Measurements from ENCODE around the gene KDM7A. TPM values are rescaled to one million over a fixed set of nuclear protein-coding genes. Genes with fewer than 3 reads are reported as not detected.

Gene KDM7A
- polyA plus RNA-seq, 1 experiment, result 3.8 TPM

DNA sequence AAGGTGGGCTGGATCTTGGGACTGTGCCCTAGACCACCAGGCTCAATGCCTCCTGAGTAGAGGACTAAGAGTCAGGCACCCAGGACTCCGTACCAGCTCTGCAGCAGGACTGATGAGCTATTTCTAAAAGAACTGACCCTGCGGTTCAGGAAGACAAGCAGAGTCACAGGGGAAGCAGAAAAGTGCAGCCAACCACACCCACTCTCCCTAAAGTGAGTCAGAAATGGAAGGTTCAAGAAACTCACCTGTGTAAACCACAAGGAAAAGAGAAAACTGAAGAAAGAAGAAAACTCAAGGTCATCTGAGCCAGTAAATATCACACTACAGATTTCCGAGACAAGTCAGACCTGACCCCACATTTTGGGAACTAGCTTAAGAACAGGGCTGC, 116.5 kb downstream of the KDM7A start:
- DNase-seq (ENCODE audit: low read depth, low spot score), result no peak
- CTCF ChIA-PET, result interaction anchor here (1.1 kb wide), 1 partner anchor 561 kb away, joined by 3 read pairs; no protein-coding TSS in a partner anchor
- Histone ChIP-seq H3K27ac (ENCODE audit: low read depth, low read length) (no peak overlapping the region), H3K27me3 (ENCODE audit: control insufficient read depth, insufficient read depth, low read length) (no peaks in the 10 kb centered on the region), H3K9me3 (ENCODE audit: control insufficient read depth, insufficient read depth, low read length) (no peaks in the 10 kb centered on the region; the same call in 1 of the 2 replicates), H3K4me3 (ENCODE audit: low read depth, low read length) (no peak overlapping the region)
- POLR2A ChIA-PET, result interaction anchor here (1.1 kb wide), 1 partner anchor 115 kb away, joined by 3 read pairs; no protein-coding TSS in a partner anchor
- TF ChIP-seq, protein P1, sequence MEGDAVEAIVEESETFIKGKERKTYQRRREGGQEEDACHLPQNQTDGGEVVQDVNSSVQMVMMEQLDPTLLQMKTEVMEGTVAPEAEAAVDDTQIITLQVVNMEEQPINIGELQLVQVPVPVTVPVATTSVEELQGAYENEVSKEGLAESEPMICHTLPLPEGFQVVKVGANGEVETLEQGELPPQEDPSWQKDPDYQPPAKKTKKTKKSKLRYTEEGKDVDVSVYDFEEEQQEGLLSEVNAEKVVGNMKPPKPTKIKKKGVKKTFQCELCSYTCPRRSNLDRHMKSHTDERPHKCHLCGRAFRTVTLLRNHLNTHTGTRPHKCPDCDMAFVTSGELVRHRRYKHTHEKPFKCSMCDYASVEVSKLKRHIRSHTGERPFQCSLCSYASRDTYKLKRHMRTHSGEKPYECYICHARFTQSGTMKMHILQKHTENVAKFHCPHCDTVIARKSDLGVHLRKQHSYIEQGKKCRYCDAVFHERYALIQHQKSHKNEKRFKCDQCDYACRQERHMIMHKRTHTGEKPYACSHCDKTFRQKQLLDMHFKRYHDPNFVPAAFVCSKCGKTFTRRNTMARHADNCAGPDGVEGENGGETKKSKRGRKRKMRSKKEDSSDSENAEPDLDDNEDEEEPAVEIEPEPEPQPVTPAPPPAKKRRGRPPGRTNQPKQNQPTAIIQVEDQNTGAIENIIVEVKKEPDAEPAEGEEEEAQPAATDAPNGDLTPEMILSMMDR (IDR thresholded peaks at IDR 0.05; ENCODE audit: low read depth, low read length), result no peak

DNA sequence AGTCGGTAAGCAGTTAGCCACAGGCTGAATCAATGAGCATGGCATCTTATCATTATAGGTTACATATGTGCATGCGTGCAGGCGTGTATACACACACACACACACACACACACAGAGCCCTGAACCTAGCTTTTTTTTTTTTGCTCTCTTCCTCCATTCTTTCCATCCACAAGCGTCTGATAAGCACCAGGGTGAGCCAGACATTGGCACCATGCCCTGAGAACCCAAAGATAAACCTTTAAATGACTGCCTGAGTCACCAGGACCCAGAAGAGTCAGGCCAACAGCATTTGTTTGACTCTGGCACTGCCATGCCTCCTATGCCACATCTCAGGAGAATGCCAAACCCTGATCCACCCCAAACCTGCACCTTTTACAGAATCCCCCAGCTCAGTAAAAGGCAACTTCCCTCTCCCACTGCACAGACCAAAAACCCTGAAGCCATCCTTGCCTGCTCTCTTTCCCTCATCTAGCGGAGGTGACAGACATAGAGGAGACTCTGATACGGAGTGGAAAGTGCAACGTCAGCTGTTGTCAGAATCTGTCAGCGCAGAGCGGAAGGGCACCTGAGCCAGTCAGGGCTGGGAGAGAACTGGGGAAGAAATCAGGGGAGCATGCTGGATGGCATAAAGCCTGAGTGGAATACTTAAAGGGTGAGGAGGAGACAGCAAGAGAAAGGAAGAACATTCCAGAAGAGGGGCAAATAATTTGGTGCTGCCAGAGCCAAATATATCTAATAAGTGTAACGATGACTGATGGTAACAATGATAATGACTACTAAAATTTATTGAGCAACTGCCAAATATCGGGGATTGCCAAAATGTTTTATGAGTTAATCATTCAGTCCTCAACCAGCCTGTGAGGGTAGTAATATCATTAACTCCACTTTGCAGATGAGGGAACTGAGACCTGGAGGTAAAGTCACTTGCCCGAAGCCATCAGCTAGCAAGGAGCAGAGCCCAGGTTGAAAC, 117.2 kb downstream of the KDM7A start:
- Histone ChIP-seq H3K27me3 (ENCODE audit: control insufficient read depth, insufficient read depth, low read length) (no peaks in the 10 kb centered on the region), H3K27ac (ENCODE audit: low read depth, low read length) (peak overlapping the region; percentile 39), H3K4me3 (ENCODE audit: low read depth, low read length) (no peak overlapping the region), H3K9me3 (ENCODE audit: control insufficient read depth, insufficient read depth, low read length) (no peaks in the 10 kb centered on the region; the same call in 1 of the 2 replicates)
- TF ChIP-seq, protein P1 (IDR thresholded peaks at IDR 0.05; ENCODE audit: low read depth, low read length), result no peak
- ChIA-PET POLR2A (interaction anchor here (1.0 kb wide), 1 partner anchor 24 kb away, joined by 5 read pairs; no protein-coding TSS in a partner anchor), CTCF (interaction anchor here (1.1 kb wide), 2 partner anchors 267 to 560 kb away, joined by 3 read pairs; no protein-coding TSS in a partner anchor)
- DNase-seq (ENCODE audit: low read depth, low spot score), result peak; percentile 67

DNA sequence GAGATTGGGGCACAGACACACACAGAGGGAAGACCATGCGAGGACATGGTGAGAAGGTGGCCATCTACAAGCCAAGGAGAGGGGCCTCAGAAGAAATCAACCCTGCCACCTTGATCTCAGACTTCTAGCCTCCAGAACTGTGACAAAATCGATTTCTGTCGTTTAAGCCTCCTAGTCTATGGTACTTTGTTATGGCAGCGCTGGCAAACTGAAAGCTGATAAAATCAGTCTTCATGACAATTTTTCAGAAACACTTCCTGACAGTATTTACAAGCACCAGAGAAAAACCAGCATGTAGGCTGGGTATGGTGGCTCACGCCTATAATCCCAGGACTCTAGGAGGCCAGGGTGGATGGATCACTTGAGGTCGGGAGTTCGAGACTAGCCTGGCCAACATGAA, 118.3 kb downstream of the KDM7A start:
- Histone ChIP-seq H3K4me3 (ENCODE audit: low read depth, low read length) (no peak overlapping the region), H3K27ac (ENCODE audit: low read depth, low read length) (no peak overlapping the region), H3K9me3 (ENCODE audit: control insufficient read depth, insufficient read depth, low read length) (no peaks in the 10 kb centered on the region; the same call in 1 of the 2 replicates), H3K27me3 (ENCODE audit: control insufficient read depth, insufficient read depth, low read length) (no peaks in the 10 kb centered on the region)
- CTCF ChIA-PET, result interaction anchor here (1.1 kb wide), 1 partner anchor 268 kb away, joined by 3 read pairs; no protein-coding TSS in a partner anchor
- TF ChIP-seq, protein P1 (IDR thresholded peaks at IDR 0.05; ENCODE audit: low read depth, low read length), result no peak
- no peak for DNase-seq (ENCODE audit: low read depth, low spot score)
- POLR2A ChIA-PET, result interaction anchor here (1.0 kb wide), 1 partner anchor 23 kb away, joined by 5 read pairs; no protein-coding TSS in a partner anchor

DNA sequence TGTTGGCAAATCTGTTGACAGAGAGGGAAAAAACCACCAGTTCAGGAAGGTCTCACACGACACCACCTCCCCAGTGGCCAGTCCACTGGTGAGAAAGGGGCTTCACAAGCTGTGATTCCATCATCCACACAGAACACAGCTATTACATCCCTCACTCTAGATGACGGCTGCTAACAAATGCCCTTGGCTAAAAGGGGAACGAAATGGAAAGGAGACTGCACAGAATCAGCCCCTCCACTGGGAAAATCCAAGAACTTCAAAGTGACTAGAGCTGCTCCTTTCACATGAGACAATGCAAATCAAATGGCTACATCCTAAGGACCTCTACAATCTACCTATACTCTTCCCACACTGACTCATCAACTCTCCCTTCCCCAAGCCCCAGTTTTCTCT, 119.6 kb downstream of the KDM7A start:
- Histone ChIP-seq H3K4me3 (ENCODE audit: low read depth, low read length) (no peak overlapping the region), H3K27ac (ENCODE audit: low read depth, low read length) (no peak overlapping the region), H3K27me3 (ENCODE audit: control insufficient read depth, insufficient read depth, low read length) (no peaks in the 10 kb centered on the region), H3K9me3 (ENCODE audit: control insufficient read depth, insufficient read depth, low read length) (no peaks in the 10 kb centered on the region)
- CTCF ChIA-PET, result no interaction called here
- DNase-seq (ENCODE audit: low read depth, low spot score), result no peak
- POLR2A ChIA-PET, result no interaction called here
- TF ChIP-seq, protein P1 (IDR thresholded peaks at IDR 0.05; ENCODE audit: low read depth, low read length), result no peak
